ENCODE data around the gene VSX1.

- TF ChIP-seq PATZ1 (CRISPR knock-in tag; IDR thresholded peaks at IDR 0.05; ENCODE audit: borderline replicate concordance) (no peak), POU6F1 (CRISPR knock-in tag; IDR thresholded peaks at IDR 0.05; ENCODE audit: borderline replicate concordance, low read depth) (no peak), TSHZ2 (CRISPR knock-in tag; IDR thresholded peaks at IDR 0.05) (no peak), CREB5 (CRISPR knock-in tag; IDR thresholded peaks at IDR 0.05; ENCODE audit: low read depth) (no peak), ZC3H10 (CRISPR knock-in tag; IDR thresholded peaks at IDR 0.05) (no peak), ZFP3 (CRISPR knock-in tag; IDR thresholded peaks at IDR 0.05) (no peak), ZFP30 (CRISPR knock-in tag; IDR thresholded peaks at IDR 0.05) (no peak), GLIS3 (CRISPR knock-in tag; IDR thresholded peaks at IDR 0.05) (no peak), CSRNP3 (CRISPR knock-in tag; IDR thresholded peaks at IDR 0.05) (no peak), ZNF565 (CRISPR knock-in tag; conservative IDR thresholded peaks at IDR 0.05; ENCODE audit: low read depth) (no peak), RARB (CRISPR knock-in tag; IDR thresholded peaks at IDR 0.05) (no peak)
Measured at GRCh38 chr20:25032065-25032477, 49.9 kb downstream of the VSX1 start.

All from SK-N-SH treated with all-trans-retinoic acid at 6 μM for 48 hours (cell line).